Mesodermal cell (in vitro differentiated cells): ENCODE data around the gene FAM3B.
"Not testable (repeated sequence)": the region's sequence is repeated elsewhere in the genome, so short reads cannot be mapped to it uniquely, and the experiment has no call there.

Experiments
- H3K27ac ChIP-seq: 2 replicates; pipeline ENCODE4 v1.7.0; 2013; ENCODE audit warnings: mild to moderate bottlenecking, low read depth, low read length, moderate library complexity; ENCODE audit not compliant: severe bottlenecking
- H3K36me3 ChIP-seq: 2 replicates; pipeline ENCODE4 v1.7.1; 2013; ENCODE audit warnings: mild to moderate bottlenecking, low read length, moderate library complexity; ENCODE audit not compliant: control insufficient read depth, insufficient read depth
- H3K4me1 ChIP-seq: one replicate; pipeline ENCODE4 v1.7.1; 2013; ENCODE audit warnings: mild to moderate bottlenecking, low read length; ENCODE audit not compliant: insufficient read depth, control insufficient read depth, poor library complexity, severe bottlenecking
- H3K4me3 ChIP-seq: 2 replicates; pipeline ENCODE4 v1.7.0; 2013; ENCODE audit warnings: low read length, control low read depth, mild to moderate bottlenecking; ENCODE audit not compliant: insufficient read depth, poor library complexity, severe bottlenecking; ENCODE audit errors: extremely low read depth
- H3K9me3 ChIP-seq: 2 replicates; pipeline ENCODE4 v1.7.1; 2013; ENCODE audit warnings: mild to moderate bottlenecking, low read length, moderate library complexity; ENCODE audit not compliant: control insufficient read depth
- WGBS, 2 experiments: methylation state at CpG; one replicate each; pipeline ENCODE4 v1.1.5; 2013; ENCODE audit warnings: missing lambda C conversion rate in 2 of 2; ENCODE audit not compliant: insufficient coverage in 2 of 2; 5-methylcytosine and 5-hydroxymethylcytosine counted together

FAM3B gene

DNA sequence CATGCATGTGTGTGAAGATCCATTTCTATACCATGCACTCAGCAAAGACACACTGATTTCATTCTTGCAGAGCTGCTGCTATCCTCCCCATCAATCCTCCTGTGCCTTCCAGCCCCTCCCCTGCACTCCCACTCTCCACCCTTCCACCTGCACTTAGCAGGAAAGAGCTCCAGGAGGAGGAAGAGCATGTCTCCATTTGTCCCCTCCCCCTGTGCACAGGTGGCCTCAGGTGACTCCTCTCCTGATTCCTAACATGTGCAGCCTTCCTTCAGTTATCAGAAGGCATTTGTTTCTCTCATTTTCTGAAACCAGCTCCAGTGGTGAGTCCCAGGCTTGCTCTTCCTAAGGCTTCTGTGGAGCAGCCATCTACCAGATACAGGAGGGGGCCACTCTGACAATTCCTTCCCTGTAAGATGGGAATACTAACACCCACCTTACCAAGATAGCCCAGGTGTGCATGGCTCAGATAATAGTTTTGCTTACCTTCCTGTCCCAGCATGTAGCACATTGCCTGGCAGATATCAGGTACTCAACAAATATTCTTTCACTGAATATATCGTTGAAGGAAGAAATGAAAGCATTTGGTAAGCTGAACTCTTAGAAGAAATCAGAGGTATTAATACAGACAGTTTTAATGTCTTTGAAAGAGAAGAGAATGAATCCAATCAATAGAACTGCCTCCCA is 21.9 kb upstream of the FAM3B start:
- no peaks in the 10 kb centered on the region for H3K4me1 ChIP-seq
- no peaks in the 10 kb centered on the region for H3K36me3 ChIP-seq
- peaks cover 11% of the 10 kb centered on the region for H3K9me3 ChIP-seq
- WGBS, 2 experiments, result no CpG with 5 or more reads among the region's 1 CpG
- no peak overlapping the region for H3K27ac ChIP-seq
- no peak overlapping the region for H3K4me3 ChIP-seq

GRCh38 chr21:41295721-41296254 is 20.8 kb upstream of the FAM3B start:
- Histone ChIP-seq H3K9me3 (peaks cover 11% of the 10 kb centered on the region), H3K4me1 (no peaks in the 10 kb centered on the region), H3K27ac (no peak overlapping the region), H3K4me3 (no peak overlapping the region), H3K36me3 (no peaks in the 10 kb centered on the region)
- 73 to 92% methylated on average over 1 to 4 of the region's 4 CpGs for WGBS, 2 experiments

- Histone ChIP-seq H3K4me1 (no peaks in the 10 kb centered on the region), H3K9me3 (peaks cover 5% of the 10 kb centered on the region), H3K4me3 (no peak overlapping the region), H3K36me3 (no peaks in the 10 kb centered on the region), H3K27ac (no peak overlapping the region)
- WGBS, 2 experiments, result 55 to 80% methylated on average over 1 of the region's 1 CpG
Measured at GRCh38 chr21:41302976-41303375, 13.6 kb upstream of the FAM3B start.

GRCh38 chr21:41304068-41304720 is 12.4 kb upstream of the FAM3B start:
- Histone ChIP-seq H3K27ac (no peak overlapping the region), H3K4me3 (no peak overlapping the region), H3K4me1 (no peaks in the 10 kb centered on the region), H3K36me3 (no peaks in the 10 kb centered on the region), H3K9me3 (peaks cover 5% of the 10 kb centered on the region)
- 92 to 96% methylated on average over 27 to 40 of the region's 40 CpGs for WGBS, 2 experiments

- H3K36me3 ChIP-seq, result no peaks in the 10 kb centered on the region
Measured at GRCh38 chr21:41307219-41307618, 9.4 kb upstream of the FAM3B start.

DNA sequence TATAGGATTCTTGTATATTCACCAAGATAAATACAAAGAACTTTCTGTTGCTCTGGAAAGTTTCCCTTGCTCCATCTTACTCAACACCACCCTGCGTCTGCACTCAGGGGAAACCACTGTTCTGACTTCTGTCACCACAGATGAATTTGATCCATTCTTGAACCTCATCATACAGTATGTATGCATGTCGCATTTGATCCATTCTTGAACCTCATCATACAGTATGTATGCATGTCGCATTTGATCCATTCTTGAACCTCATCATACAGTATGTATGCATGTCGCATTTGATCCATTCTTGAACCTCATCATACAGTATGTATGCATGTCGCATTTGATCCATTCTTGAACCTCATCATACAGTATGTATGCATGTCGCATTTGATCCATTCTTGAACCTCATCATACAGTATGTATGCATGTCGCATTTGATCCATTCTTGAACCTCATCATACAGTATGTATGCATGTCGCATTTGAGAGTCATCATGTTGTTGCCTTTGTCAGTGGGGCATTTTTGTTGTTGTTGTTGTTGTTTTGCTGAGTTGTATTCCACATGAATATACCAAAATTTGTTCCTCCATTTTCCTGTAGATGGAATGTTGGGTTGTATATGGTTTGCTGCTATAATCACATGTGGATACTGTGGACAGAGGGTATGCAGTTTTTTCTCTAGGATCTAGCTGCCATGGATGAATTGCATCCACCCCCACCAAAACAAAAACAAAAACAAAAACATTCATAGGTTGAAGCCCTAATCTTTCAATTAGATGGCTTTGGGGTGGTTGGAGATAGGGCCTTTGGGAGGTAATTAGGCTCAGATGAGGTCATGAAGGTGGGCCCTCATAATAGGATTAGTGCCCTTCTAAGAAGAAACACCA is 3.1 kb upstream of the FAM3B start:
- H3K4me1 ChIP-seq, H3K27ac ChIP-seq, H3K36me3 ChIP-seq, H3K4me3 ChIP-seq, H3K9me3 ChIP-seq: not testable (repeated sequence)
- no CpG with 5 or more reads among the region's 8 CpGs for WGBS, 2 experiments

More at GRCh38 chr21:41307219-41307618, 9.4 kb upstream of the FAM3B start:
- no peak overlapping the region for H3K27ac ChIP-seq
- peaks cover 5% of the 10 kb centered on the region for H3K9me3 ChIP-seq
- H3K4me3 ChIP-seq, result no peak overlapping the region
- H3K4me1 ChIP-seq, result no peaks in the 10 kb centered on the region

DNA sequence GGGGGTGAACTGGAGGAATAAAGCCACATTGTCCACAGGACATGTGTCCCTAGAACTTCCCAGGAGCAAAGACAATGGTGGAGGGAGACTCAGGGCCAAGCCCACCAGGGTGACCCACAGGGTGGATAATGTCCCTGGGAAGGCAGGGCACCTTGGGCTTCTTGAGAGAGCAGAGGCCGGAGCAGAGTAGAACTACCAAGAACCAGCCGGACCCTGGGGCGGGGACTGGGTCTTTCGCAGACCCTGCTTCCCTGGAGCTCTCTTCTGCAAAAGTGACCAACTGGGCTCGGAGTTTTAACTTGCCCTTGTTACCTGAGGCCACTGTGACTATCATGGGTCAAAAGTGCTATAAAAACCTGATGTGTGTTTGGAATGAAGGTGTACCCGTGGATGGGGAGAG is 875 bp upstream of the FAM3B start:
- Histone ChIP-seq H3K27ac (no peak overlapping the region), H3K4me3 (no peak overlapping the region), H3K36me3 (no peaks in the 10 kb centered on the region), H3K4me1 (peaks cover 5% of the 10 kb centered on the region), H3K9me3 (no peaks in the 10 kb centered on the region)
- WGBS, 2 experiments, result 91 to 97% methylated on average over 5 to 6 of the region's 6 CpGs

GRCh38 chr21:41317063-41317392 is 427 bp downstream of the FAM3B start:
- Histone ChIP-seq H3K9me3 (no peaks in the 10 kb centered on the region), H3K36me3 (no peaks in the 10 kb centered on the region), H3K4me1 (peaks cover 5% of the 10 kb centered on the region), H3K27ac (no peak overlapping the region), H3K4me3 (peak overlapping the region; percentile 23)
- WGBS, 2 experiments, result 0 to 1% methylated on average over 1 to 11 of the region's 19 CpGs

DNA sequence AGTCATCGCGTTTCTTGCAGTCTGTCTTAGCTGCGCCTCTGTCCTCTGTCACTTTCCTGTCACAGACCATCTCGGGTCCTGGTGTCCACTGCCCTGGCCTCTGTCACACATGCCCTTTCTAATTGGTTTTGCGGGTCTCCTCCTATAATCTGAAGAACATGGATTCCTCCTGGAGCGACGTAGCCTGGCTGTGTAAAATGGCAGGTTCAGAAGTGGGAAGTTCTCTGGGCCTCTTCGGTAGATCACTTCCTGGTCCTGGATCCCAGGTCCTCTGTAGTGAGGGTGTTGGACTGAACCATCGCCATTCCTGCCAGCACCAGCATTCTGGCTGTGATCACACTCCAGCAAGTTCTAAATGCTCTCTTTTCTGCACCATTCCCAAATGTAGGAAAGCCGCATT is 857 bp downstream of the FAM3B start:
- 76 to 90% methylated on average over 4 to 7 of the region's 10 CpGs for WGBS, 2 experiments
- H3K9me3 ChIP-seq, result no peaks in the 10 kb centered on the region
- H3K27ac ChIP-seq, result no peak overlapping the region
- H3K4me3 ChIP-seq, result no peak overlapping the region
- H3K4me1 ChIP-seq, result peaks cover 5% of the 10 kb centered on the region
- no peaks in the 10 kb centered on the region for H3K36me3 ChIP-seq

DNA sequence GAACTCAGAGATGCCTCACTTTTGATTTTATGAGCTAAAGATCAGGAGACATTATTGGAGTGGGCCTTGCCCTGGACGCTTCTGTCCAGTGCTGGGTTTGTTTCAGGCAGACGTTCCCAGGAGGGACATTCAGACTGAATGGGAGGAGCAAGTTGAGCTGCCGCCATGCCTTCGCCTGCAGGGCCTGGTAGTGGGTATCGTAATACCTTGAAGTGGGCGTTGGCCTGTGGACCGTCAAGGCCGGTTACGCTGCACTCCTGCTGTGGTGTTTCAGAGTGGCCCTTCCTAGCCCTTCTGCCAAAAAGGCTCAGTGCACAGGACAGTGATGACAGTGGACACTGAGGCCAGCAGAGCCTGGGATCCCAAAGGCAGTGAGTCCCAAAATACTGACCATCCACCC is 1.6 kb downstream of the FAM3B start:
- no peak overlapping the region for H3K4me3 ChIP-seq
- H3K9me3 ChIP-seq, result no peaks in the 10 kb centered on the region
- H3K36me3 ChIP-seq, result no peaks in the 10 kb centered on the region
- no peak overlapping the region for H3K27ac ChIP-seq
- 90 to 93% methylated on average over 9 of the region's 9 CpGs for WGBS, 2 experiments
- peaks cover 5% of the 10 kb centered on the region for H3K4me1 ChIP-seq
